Colonic mucosa (tissue), 4 donors: Measurements from ENCODE around the gene CIBAR2. TPM values are rescaled to one million over a fixed set of nuclear protein-coding genes. Genes with fewer than 3 reads are reported as not detected.
"Not testable (repeated sequence)": the region's sequence is repeated elsewhere in the genome, so short reads cannot be mapped to it uniquely, and the experiment has no call there.

Source experiments
- DNase-seq: peaks from one replicate; pipeline ENCODE4 v3.0.0-alpha.2; 2020
- H3K27ac ChIP-seq: fragments of 200-600 bp; one replicate; pipeline ENCODE4 v1.8.0; 2021
- H3K27me3 ChIP-seq: fragments of 200-600 bp; one replicate; pipeline ENCODE4 v1.8.0; 2021
- H3K36me3 ChIP-seq: fragments of 200-600 bp; one replicate; pipeline ENCODE4 v1.8.0; 2021
- H3K4me1 ChIP-seq: fragments of 200-600 bp; one replicate; pipeline ENCODE4 v1.8.0; 2021; ENCODE audit warnings: mild to moderate bottlenecking
- H3K4me3 ChIP-seq: fragments of 200-600 bp; one replicate; pipeline ENCODE4 v1.8.0; 2021
- H3K9ac ChIP-seq, 2 donors: one replicate each; pipeline ENCODE4 v1.7.0; 2013; ENCODE audit warnings: control low read depth in 2 of 2, low read depth in 2 of 2, low read length in 2 of 2
- H3K9me3 ChIP-seq: fragments of 200-600 bp; one replicate; pipeline ENCODE4 v1.8.0; 2021
- intact Hi-C: fragments of 100-400 bp; cut with DNase I; formaldehyde crosslinking; loops from one replicate; pipeline ENCODE4 v1.14.1; 2022
- total RNA-seq, 2 donors: library from RNA; stranded (reverse); fragmentation: NEBNext Ultra II Directional in 1 of 2; extraction: Animal tissue kit (Norgen Biotek cat#: 25700) in 1 of 2; gene quantifications; one replicate each; pipeline ENCODE4 v1.2.1, GENCODE V29; 2021
- TF ChIP-seq, protein P1 (sequence below): fragments of 200-600 bp; IDR thresholded peaks from one replicate; pipeline ENCODE4 v1.8.0; 2022; ENCODE audit warnings: antibody characterized with exemption, mild to moderate bottlenecking
- donor health status: healthy.
- donor health status: DM: no; HTN: no; CAD: no.
- donor health status: DM: no; HTN: no; CAD: no.

The CIBAR2 gene
- total RNA-seq, 2 donors from 2014 or later, result 0.32 TPM; not detected in 1

GRCh38 chr16:85056211-85056748 is 56.0 kb downstream of the CIBAR2 start:
- TF ChIP-seq, protein P1, sequence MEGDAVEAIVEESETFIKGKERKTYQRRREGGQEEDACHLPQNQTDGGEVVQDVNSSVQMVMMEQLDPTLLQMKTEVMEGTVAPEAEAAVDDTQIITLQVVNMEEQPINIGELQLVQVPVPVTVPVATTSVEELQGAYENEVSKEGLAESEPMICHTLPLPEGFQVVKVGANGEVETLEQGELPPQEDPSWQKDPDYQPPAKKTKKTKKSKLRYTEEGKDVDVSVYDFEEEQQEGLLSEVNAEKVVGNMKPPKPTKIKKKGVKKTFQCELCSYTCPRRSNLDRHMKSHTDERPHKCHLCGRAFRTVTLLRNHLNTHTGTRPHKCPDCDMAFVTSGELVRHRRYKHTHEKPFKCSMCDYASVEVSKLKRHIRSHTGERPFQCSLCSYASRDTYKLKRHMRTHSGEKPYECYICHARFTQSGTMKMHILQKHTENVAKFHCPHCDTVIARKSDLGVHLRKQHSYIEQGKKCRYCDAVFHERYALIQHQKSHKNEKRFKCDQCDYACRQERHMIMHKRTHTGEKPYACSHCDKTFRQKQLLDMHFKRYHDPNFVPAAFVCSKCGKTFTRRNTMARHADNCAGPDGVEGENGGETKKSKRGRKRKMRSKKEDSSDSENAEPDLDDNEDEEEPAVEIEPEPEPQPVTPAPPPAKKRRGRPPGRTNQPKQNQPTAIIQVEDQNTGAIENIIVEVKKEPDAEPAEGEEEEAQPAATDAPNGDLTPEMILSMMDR, result peak; percentile 15
- peak overlapping the region; percentile 33 to 68 for H3K9ac ChIP-seq
- no peak overlapping the region for H3K4me3 ChIP-seq
- no peaks in the 10 kb centered on the region for H3K27me3 ChIP-seq
- H3K4me1 ChIP-seq, result peaks cover 14% of the 10 kb centered on the region
- no peaks in the 10 kb centered on the region for H3K36me3 ChIP-seq
- intact Hi-C loops, result no loop called here
- peak overlapping the region; percentile 80 for H3K27ac ChIP-seq
- H3K9me3 ChIP-seq, result no peaks in the 10 kb centered on the region
- DNase-seq, result no peak

DNA sequence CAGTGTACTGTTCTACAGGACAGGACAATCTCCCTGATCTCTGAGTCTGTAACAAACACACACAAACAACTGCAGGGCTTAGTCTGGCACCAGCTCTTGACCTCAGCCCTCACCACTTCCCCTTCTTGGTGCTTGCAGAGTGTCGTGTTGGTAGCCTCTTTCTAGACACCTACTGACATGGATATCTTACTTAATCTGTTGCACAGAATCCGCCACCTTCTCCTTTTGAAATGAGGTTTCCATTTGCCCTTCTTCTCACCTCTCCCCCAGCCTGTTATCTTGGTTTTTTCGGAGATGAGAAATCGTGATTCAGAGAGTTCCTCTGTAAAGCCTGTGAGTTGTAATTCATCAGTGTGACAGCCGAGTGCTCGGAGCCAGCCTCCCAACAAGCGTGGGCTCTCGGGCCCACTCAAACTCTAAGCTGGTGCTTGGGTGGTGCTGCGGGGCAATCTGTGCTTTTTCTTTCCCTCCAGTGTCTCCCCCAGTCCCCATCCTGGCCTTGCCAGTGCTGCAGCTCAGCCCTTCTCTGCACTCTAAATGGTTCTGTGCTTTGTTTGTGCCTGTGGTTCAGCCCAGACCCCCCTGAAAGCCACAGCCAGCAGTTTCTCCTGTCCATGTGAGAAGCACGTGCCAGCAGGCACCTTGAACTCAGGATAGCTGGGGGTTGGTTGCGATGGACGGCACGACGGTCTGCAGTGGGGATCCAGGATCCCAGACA is 56.6 kb downstream of the CIBAR2 start:
- Histone ChIP-seq H3K9me3 (no peaks in the 10 kb centered on the region), H3K9ac (peak overlapping the region; percentile 33 to 68), H3K4me1 (peaks cover 14% of the 10 kb centered on the region), H3K36me3 (no peaks in the 10 kb centered on the region), H3K4me3 (peak overlapping the region; percentile 4), H3K27ac (peak overlapping the region; percentile 80), H3K27me3 (no peaks in the 10 kb centered on the region)
- TF ChIP-seq, protein P1, result no peak
- DNase-seq, result peak; percentile 53
- intact Hi-C loops, result no loop called here

DNA sequence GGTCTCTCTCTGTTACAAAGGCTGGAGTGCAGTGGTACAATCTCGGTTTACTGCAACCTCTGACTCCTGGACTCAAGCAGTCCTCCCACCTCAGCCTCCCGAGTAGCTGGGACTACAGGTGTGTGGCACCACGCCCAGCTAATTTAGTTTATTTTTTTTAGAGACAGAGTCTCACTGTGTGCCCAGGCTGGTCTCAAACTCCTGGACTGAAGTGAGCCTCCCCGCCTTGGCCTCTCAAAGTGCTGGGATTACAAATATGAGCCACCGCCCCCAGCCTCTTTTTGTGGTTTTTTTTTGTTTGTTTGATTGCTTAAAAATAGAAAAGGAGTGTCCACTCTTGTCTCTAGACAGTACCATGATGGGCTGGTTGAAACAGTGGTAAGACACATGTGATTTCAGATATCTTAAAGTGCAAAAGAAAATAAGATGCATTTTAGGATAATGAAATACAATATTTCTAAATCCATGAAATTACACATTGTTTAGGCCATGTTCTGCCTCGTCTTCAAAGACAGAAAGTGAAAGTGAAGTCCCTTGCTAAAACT is 57.3 kb downstream of the CIBAR2 start:
- H3K27me3 ChIP-seq, result no peaks in the 10 kb centered on the region
- peak overlapping the region; percentile 80 for H3K27ac ChIP-seq
- TF ChIP-seq, protein P1, result no peak
- peaks cover 14% of the 10 kb centered on the region for H3K4me1 ChIP-seq
- H3K9ac ChIP-seq, result peak overlapping the region in 1 of 2 donors; percentile 68
- intact Hi-C loops, result no loop called here
- H3K4me3 ChIP-seq, result peak overlapping the region; percentile 4
- no peaks in the 10 kb centered on the region for H3K9me3 ChIP-seq
- H3K36me3 ChIP-seq, result no peaks in the 10 kb centered on the region
- no peak for DNase-seq

DNA sequence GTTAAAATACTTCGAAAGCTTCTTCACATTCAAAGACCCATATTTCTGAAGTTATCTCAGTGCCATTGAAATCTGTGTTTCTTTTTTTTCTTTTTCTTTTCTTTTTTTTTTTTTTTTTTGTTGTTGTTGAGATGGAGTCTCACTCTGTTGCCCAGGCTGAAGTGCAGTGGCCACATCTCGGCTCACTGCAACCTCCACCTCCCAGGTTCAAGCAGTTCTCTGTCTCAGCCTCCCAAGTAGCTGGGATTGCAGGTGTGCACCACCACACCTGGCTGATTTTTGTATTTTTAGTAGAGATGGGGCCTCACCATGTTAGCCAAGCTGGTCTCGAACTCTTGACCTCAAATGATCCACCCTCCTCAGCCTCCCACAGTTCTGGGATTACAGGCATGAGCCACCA is 58.0 kb downstream of the CIBAR2 start:
- H3K27ac ChIP-seq, H3K27me3 ChIP-seq, H3K4me3 ChIP-seq, H3K9me3 ChIP-seq, intact Hi-C loops, H3K9ac ChIP-seq, DNase-seq, H3K36me3 ChIP-seq: not testable (repeated sequence)
- H3K4me1 ChIP-seq, result peaks cover 14% of the 10 kb centered on the region

- TF ChIP-seq, protein P1, result no peak
- no peak overlapping the region for H3K9ac ChIP-seq
- H3K4me1 ChIP-seq, result peaks cover 16% of the 10 kb centered on the region
- no peaks in the 10 kb centered on the region for H3K9me3 ChIP-seq
- H3K36me3 ChIP-seq, result no peaks in the 10 kb centered on the region
- H3K27me3 ChIP-seq, result no peaks in the 10 kb centered on the region
- intact Hi-C loops, result no loop called here
- H3K4me3 ChIP-seq, result no peak overlapping the region
- no peak for DNase-seq
- H3K27ac ChIP-seq, result no peak overlapping the region
Observed at GRCh38 chr16:85052536-85052935, 59.7 kb downstream of the CIBAR2 start.

- no peaks in the 10 kb centered on the region for H3K27me3 ChIP-seq
- peak overlapping the region in 1 of 2 donors; percentile 19 for H3K9ac ChIP-seq
- intact Hi-C loops, result no loop called here
- DNase-seq, result no peak
- H3K4me1 ChIP-seq, result peaks cover 15% of the 10 kb centered on the region
- no peak overlapping the region for H3K4me3 ChIP-seq
- TF ChIP-seq, protein P1, result no peak
- H3K9me3 ChIP-seq, result no peaks in the 10 kb centered on the region
- H3K27ac ChIP-seq, result no peak overlapping the region
- H3K36me3 ChIP-seq, result no peaks in the 10 kb centered on the region
Observed at GRCh38 chr16:85051683-85052082, 60.6 kb downstream of the CIBAR2 start.
